ENCODE results near the gene SLC38A10. TPM values are rescaled to one million over a fixed set of nuclear protein-coding genes. Genes with fewer than 3 reads are reported as not detected.

SLC38A10 gene
- total and polyA plus RNA-seq, 2 of the 13 experiments (the other 11 are each of a cell fraction or from before 2014, with no cell fraction given), result 23.4 to 55.8 TPM

GRCh38 chr17:81305051-81305630 is 10.0 kb upstream of the SLC38A10 start:
- 69% methylated on average over 13 of the region's 13 CpGs for WGBS (ENCODE audit: low lambda C conversion rate)
- in situ Hi-C loops (cut with HindIII; ENCODE audit: extremely low pct_ligation_motif_present, low pct_unique_long_range_greater_than_20kb), result loop anchor here (5.0 kb wide), 1 partner anchor 92 kb away; the partner anchor contains the start of gene BAHCC1
- intact Hi-C loops (cut with micrococcal nuclease; ENCODE audit: unreplicated experiment), result loop anchor here (5.0 kb wide), 1 partner anchor 82 kb away; no protein-coding TSS in a partner anchor
- CTCF ChIA-PET (ENCODE audit: low intra/inter-chr PET ratio, low total read pairs), result no interaction called here
- no TSS peak for BruUV-seq (replicated peaks)
- H3K4me3 ChIP-seq (replicated peaks in 1 of 3; ENCODE audit: insufficient read depth in 1 of 3, low read depth in 2 of 3, low read length in 3 of 3), result no peak overlapping the region
- H3K9ac ChIP-seq (ENCODE audit: insufficient read depth, low read depth, low read length), result no peak overlapping the region
- TF ChIP-seq ATF7 (IDR thresholded peaks at IDR 0.05) (peak; percentile 38; the same call in 1 of the 2 replicates), ATF7 (CRISPR knock-in tag; IDR thresholded peaks at IDR 0.05) (no peak), GABPB1 (CRISPR knock-in tag; IDR thresholded peaks at IDR 0.05) (peak; percentile 10; the same call in 1 of the 2 replicates), IRF9 (CRISPR knock-in tag; IDR thresholded peaks at IDR 0.05; ENCODE audit: borderline replicate concordance) (no peak), ZNF138 (CRISPR knock-in tag; IDR thresholded peaks at IDR 0.05; ENCODE audit: low read depth) (no peak)
- H3K27me3 ChIP-seq (ENCODE audit: control insufficient read depth in 1 of 2, insufficient read depth in 2 of 2, low read length in 2 of 2), result peaks cover 3 to 43% of the 10 kb centered on the region in 2 experiments; a peak in 4 of 5 replicates
- H3K4me2 ChIP-seq (ENCODE audit: low read depth, low read length), result no peak overlapping the region
- no peaks in the 10 kb centered on the region for H3K79me2 ChIP-seq (ENCODE audit: insufficient read depth, low read length)
- no peaks in the 10 kb centered on the region for H4K20me1 ChIP-seq (ENCODE audit: insufficient read depth, low read length)
- H3K36me3 ChIP-seq (replicated peaks in 1 of 2; ENCODE audit: control insufficient read depth in 1 of 2, insufficient read depth in 2 of 2, low read length in 2 of 2), result no peaks in the 10 kb centered on the region
- DNase-seq (ENCODE audit: low spot score) (no peak), FAIRE-seq (no peak), ATAC-seq (no peak)
- peaks cover 76% of the 10 kb centered on the region for H3K4me1 ChIP-seq (ENCODE audit: insufficient read depth, low read length)
- POLR2A ChIA-PET, result interaction anchor here (1.7 kb wide), 1 partner anchor 10 kb away, joined by 6 read pairs; the partner anchor contains the start of gene SLC38A10
- no peak overlapping the region for H3K27ac ChIP-seq (ENCODE audit: extremely low read length, insufficient read depth, low read length)
- H2AFZ ChIP-seq (ENCODE audit: low read length), result no peak overlapping the region
- no peaks in the 10 kb centered on the region for H3K9me3 ChIP-seq (ENCODE audit: low read length)

Measured in HepG2 (cell line).